HepG2 (cell line): Measurements from ENCODE around the gene ERC1. TPM values are rescaled to one million over a fixed set of nuclear protein-coding genes. Genes with fewer than 3 reads are reported as not detected.

ENCODE experiments used
- ATF1 ChIP-seq: IDR thresholded peaks from 2 replicates; pipeline ENCODE4 v1.6.1; 2016; ENCODE audit warnings: mild to moderate bottlenecking, control low read depth
- CEBPB ChIP-seq: IDR thresholded peaks from 2 replicates; pipeline ENCODE4 v1.6.1; 2011; ENCODE audit warnings: low read depth, low read length, improper control_type of control experiment, borderline replicate concordance
- ETV5 ChIP-seq: IDR thresholded peaks from 2 replicates; pipeline ENCODE4 v1.6.1; 2018; ENCODE audit warnings: missing biosample characterization, missing genetic modification reagents, inconsistent platforms, borderline replicate concordance
- JUN ChIP-seq: sonication (generic); formaldehyde crosslinking; IDR thresholded peaks from 2 replicates; pipeline ENCODE4 v1.4.0; 2020; ENCODE audit warnings: mild to moderate bottlenecking, missing genetic modification reagents
- KAT7 ChIP-seq: IDR thresholded peaks from 2 replicates; pipeline ENCODE4 v1.6.1; 2018; ENCODE audit warnings: borderline replicate concordance, missing compliant biosample characterization
- LBX2 ChIP-seq: sonication (generic); formaldehyde crosslinking; IDR thresholded peaks from 2 replicates; pipeline ENCODE4 v1.5.0; 2020; ENCODE audit warnings: missing genetic modification reagents, mild to moderate bottlenecking, borderline replicate concordance
- MYC ChIP-seq: sonication (generic); formaldehyde crosslinking; IDR thresholded peaks from 2 replicates; pipeline ENCODE4 v1.9.0; 2021; ENCODE audit warnings: missing genetic modification reagents, borderline replicate concordance
- MYNN ChIP-seq: sonication (generic); formaldehyde crosslinking; IDR thresholded peaks from 2 replicates; pipeline ENCODE4 v1.4.0; 2020; ENCODE audit warnings: mild to moderate bottlenecking, low read depth, missing genetic modification reagents
- PAWR ChIP-seq: sonication (generic); formaldehyde crosslinking; IDR thresholded peaks from 2 replicates; pipeline ENCODE4 v1.4.0; 2020; ENCODE audit warnings: missing genetic modification reagents, mild to moderate bottlenecking, borderline replicate concordance
- SMARCE1 ChIP-seq: fragments of 450-650 bp; IDR thresholded peaks from 2 replicates; pipeline ENCODE4 v1.6.1; 2017; ENCODE audit warnings: borderline replicate concordance
- SP2 ChIP-seq: sonication (generic); formaldehyde crosslinking; IDR thresholded peaks from 2 replicates; pipeline ENCODE4 v1.5.1; 2020; ENCODE audit warnings: mild to moderate bottlenecking, missing genetic modification reagents
- THAP11 ChIP-seq: IDR thresholded peaks from 2 replicates; pipeline ENCODE4 v1.6.1; 2016; ENCODE audit warnings: missing biosample characterization, missing genetic modification reagents
- ZC3H13 ChIP-seq: sonication (generic); formaldehyde crosslinking; IDR thresholded peaks from 2 replicates; pipeline ENCODE4 v1.8.1; 2023; ENCODE audit warnings: mild to moderate bottlenecking, missing genetic modification reagents, moderate library complexity
- ZFAT ChIP-seq: sonication (generic); formaldehyde crosslinking; conservative IDR thresholded peaks from 2 replicates; pipeline ENCODE4 v1.8.1; 2023; ENCODE audit warnings: missing genetic modification reagents, inconsistent platforms
- ZNF550 ChIP-seq: sonication (generic); formaldehyde crosslinking; IDR thresholded peaks from 2 replicates; pipeline ENCODE4 v1.4.0; 2020; ENCODE audit warnings: mild to moderate bottlenecking, missing genetic modification reagents, borderline replicate concordance
- ZNF598 ChIP-seq: sonication (generic); formaldehyde crosslinking; IDR thresholded peaks from 2 replicates; pipeline ENCODE4 v1.5.1; 2020; ENCODE audit warnings: mild to moderate bottlenecking, missing genetic modification reagents, borderline replicate concordance
- ZNF670 ChIP-seq: sonication (generic); formaldehyde crosslinking; IDR thresholded peaks from 2 replicates; pipeline ENCODE4 v1.8.0; 2022; ENCODE audit warnings: mild to moderate bottlenecking, missing genetic modification reagents, borderline replicate concordance
- ZNF749 ChIP-seq: sonication (generic); formaldehyde crosslinking; IDR thresholded peaks from 2 replicates; pipeline ENCODE4 v1.8.0; 2022; ENCODE audit warnings: mild to moderate bottlenecking, missing genetic modification reagents, moderate library complexity, borderline replicate concordance
- polyA plus RNA-seq, 8 experiments: library from polyadenylated mRNA; depleted of rRNA in 3 of 8; stranded (reverse) in 7 of 8; unstranded in 1 of 8; fragments of >200 nt; fragmentation: Illumina TruSeq in 4 of 8; extraction: Trizol in 4 of 8; gene quantifications; 2 replicates each; pipeline versions ENCODE4 v1.2.1 to v1.2.3, GENCODE V29; 2011 to 2016; ENCODE audit warnings: low read depth in 4 of 8, missing spikeins in 1 of 8, mixed read lengths in 1 of 8; ENCODE audit not compliant: insufficient read depth in 1 of 8
- total RNA-seq, 5 experiments: library from RNA; depleted of rRNA; stranded (reverse); fragments of >200 nt; fragmentation: Illumina TruSeq; extraction: Trizol; gene quantifications; 2 replicates each; pipeline ENCODE4 v1.2.3, GENCODE V29; 2016; ENCODE audit warnings: low read depth in 1 of 5
- TF ChIP-seq, protein P1 (sequence below): sonication (generic); formaldehyde crosslinking; IDR thresholded peaks from 2 replicates; pipeline ENCODE4 v1.4.0; 2020; ENCODE audit warnings: mild to moderate bottlenecking, low read depth, missing genetic modification reagents
- TF ChIP-seq, protein P2 (sequence below): sonication (generic); formaldehyde crosslinking; IDR thresholded peaks from 2 replicates; pipeline ENCODE4 v1.4.0; 2020; ENCODE audit warnings: missing genetic modification reagents
- TF ChIP-seq, protein P3 (sequence below): IDR thresholded peaks from 2 replicates; pipeline ENCODE4 v1.6.1; 2016; ENCODE audit warnings: low read depth, borderline replicate concordance
- TF ChIP-seq, protein P4 (sequence below): sonication (generic); formaldehyde crosslinking; IDR thresholded peaks from 2 replicates; pipeline ENCODE4; 2020; ENCODE audit warnings: missing genetic modification reagents, mild to moderate bottlenecking, borderline replicate concordance

The ERC1 gene
- total and polyA plus RNA-seq, 2 of the 13 experiments (the other 11 are each of a cell fraction or from before 2014, with no cell fraction given): 6.1 to 12.4 TPM

- TF ChIP-seq JUN (CRISPR knock-in tag) (0 out of 2 replicates have a peak, but pooled peaks have one; percentile 8), ZFAT (CRISPR knock-in tag) (peak; percentile 88; the same call in 1 of the 2 replicates), MYNN (CRISPR knock-in tag) (no peak), MYC (CRISPR knock-in tag) (no peak), SMARCE1 (no peak), KAT7 (CRISPR knock-in tag) (0 out of 2 replicates have a peak, but pooled peaks have one; percentile 50), LBX2 (CRISPR knock-in tag) (no peak), ZC3H13 (peak; percentile 88; the same call in 1 of the 2 replicates), ETV5 (CRISPR knock-in tag) (0 out of 2 replicates have a peak, but pooled peaks have one; percentile 26), CEBPB (no peak), PAWR (CRISPR knock-in tag) (0 out of 2 replicates have a peak, but pooled peaks have one; percentile 75), ATF1 (no peak), ZNF550 (CRISPR knock-in tag) (no peak), THAP11 (CRISPR knock-in tag) (no peak), ZNF670 (CRISPR knock-in tag) (peak; percentile 79), ZNF749 (CRISPR knock-in tag) (peak; percentile 50; the same call in 1 of the 2 replicates), ZNF598 (peak; percentile 94; the same call in 1 of the 2 replicates), SP2 (CRISPR knock-in tag) (no peak)
- TF ChIP-seq, protein P1, sequence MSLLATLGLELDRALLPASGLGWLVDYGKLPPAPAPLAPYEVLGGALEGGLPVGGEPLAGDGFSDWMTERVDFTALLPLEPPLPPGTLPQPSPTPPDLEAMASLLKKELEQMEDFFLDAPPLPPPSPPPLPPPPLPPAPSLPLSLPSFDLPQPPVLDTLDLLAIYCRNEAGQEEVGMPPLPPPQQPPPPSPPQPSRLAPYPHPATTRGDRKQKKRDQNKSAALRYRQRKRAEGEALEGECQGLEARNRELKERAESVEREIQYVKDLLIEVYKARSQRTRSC (CRISPR knock-in tag): peak; percentile 80; the same call in 1 of the 2 replicates
- TF ChIP-seq, protein P2, sequence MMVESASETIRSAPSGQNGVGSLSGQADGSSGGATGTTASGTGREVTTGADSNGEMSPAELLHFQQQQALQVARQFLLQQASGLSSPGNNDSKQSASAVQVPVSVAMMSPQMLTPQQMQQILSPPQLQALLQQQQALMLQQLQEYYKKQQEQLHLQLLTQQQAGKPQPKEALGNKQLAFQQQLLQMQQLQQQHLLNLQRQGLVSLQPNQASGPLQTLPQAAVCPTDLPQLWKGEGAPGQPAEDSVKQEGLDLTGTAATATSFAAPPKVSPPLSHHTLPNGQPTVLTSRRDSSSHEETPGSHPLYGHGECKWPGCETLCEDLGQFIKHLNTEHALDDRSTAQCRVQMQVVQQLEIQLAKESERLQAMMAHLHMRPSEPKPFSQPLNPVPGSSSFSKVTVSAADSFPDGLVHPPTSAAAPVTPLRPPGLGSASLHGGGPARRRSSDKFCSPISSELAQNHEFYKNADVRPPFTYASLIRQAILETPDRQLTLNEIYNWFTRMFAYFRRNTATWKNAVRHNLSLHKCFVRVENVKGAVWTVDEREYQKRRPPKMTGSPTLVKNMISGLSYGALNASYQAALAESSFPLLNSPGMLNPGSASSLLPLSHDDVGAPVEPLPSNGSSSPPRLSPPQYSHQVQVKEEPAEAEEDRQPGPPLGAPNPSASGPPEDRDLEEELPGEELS (CRISPR knock-in tag): no peak
- TF ChIP-seq, protein P3, sequence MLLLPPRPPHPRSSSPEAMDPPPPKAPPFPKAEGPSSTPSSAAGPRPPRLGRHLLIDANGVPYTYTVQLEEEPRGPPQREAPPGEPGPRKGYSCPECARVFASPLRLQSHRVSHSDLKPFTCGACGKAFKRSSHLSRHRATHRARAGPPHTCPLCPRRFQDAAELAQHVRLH (CRISPR knock-in tag): 0 out of 2 replicates have a peak, but pooled peaks have one; percentile 39
- TF ChIP-seq, protein P4, sequence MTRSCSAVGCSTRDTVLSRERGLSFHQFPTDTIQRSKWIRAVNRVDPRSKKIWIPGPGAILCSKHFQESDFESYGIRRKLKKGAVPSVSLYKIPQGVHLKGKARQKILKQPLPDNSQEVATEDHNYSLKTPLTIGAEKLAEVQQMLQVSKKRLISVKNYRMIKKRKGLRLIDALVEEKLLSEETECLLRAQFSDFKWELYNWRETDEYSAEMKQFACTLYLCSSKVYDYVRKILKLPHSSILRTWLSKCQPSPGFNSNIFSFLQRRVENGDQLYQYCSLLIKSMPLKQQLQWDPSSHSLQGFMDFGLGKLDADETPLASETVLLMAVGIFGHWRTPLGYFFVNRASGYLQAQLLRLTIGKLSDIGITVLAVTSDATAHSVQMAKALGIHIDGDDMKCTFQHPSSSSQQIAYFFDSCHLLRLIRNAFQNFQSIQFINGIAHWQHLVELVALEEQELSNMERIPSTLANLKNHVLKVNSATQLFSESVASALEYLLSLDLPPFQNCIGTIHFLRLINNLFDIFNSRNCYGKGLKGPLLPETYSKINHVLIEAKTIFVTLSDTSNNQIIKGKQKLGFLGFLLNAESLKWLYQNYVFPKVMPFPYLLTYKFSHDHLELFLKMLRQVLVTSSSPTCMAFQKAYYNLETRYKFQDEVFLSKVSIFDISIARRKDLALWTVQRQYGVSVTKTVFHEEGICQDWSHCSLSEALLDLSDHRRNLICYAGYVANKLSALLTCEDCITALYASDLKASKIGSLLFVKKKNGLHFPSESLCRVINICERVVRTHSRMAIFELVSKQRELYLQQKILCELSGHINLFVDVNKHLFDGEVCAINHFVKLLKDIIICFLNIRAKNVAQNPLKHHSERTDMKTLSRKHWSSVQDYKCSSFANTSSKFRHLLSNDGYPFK (CRISPR knock-in tag): peak; percentile 81; the same call in 1 of the 2 replicates
These were observed 1.0 kb upstream of the ERC1 start (continued) for GRCh38 chr12:989751-990660.
